ENCODE measurements around the gene TMEM175.

DNA sequence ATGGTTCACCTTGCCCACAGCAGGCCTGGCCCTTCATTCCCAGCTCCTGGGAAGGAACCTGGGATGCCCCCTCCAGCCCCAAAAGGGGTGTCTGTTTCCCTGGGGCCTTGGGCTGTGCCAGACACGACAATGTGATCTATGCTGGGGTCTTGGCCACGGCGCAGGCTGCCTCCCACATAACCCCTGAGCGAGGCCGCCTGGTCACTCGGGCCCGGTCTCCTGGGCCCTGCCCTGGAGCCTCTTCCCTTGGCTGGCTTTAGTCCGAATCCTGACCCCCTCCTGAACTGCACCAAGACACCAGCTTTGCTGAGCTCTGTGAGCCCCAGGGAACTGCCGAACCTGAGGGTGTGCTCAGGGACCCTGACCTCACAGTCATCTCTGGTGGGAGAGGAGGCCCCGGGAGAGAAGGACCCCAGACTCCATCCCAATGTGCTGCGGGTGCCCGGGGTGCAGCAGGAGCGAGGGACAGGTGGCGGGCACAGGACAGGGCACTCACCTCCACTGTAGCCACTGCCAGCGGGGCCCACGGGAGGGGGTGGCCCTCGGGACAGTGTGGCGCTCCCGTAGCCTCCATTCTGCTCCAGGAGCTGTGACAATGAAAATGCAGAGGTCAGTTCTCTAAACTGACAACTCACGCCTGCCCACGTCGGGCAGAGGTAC lies 42.1 kb upstream of the TMEM175 start:
- TF ChIP-seq POLR2A (IDR thresholded peaks at IDR 0.05; ENCODE audit: low read length) (no peak), GATA1 (IDR thresholded peaks at IDR 0.05; ENCODE audit: low read depth, low read length) (no peak)
